CD8-positive, alpha-beta memory T cell (primary cell): ENCODE results near the gene WNT5A. TPM values are rescaled to one million over a fixed set of nuclear protein-coding genes. Genes with fewer than 3 reads are reported as not detected.

ENCODE experiments used
- CTCF ChIA-PET: fragments of 350-600 bp; sonication (Branson Sonifier 250); formaldehyde crosslinking; loops from one replicate; lab custom pipeline; 2021; ENCODE audit warnings: antibody characterized with exemption; lab: Charles Lee
- POLR2A ChIA-PET: fragments of 350-600 bp; sonication (Branson Sonifier 250); formaldehyde crosslinking; loops from one replicate; lab custom pipeline; 2021; ENCODE audit warnings: antibody characterized with exemption; lab: Charles Lee
- DNase-seq, 5 donors: peaks; one replicate each; pipeline versions ENCODE4 v3.0.0 to v3.0.0-alpha.2; 2020 to 2022; ENCODE audit warnings: mixed read lengths in 1 of 5
- H3K27ac ChIP-seq: one replicate; pipeline ENCODE4 v1.7.0; 2013; ENCODE audit warnings: low read depth, mild to moderate bottlenecking, low read length, moderate library complexity
- H3K27me3 ChIP-seq: 2 replicates; pipeline ENCODE4 v1.7.0; 2013; ENCODE audit warnings: low read length, mild to moderate bottlenecking; ENCODE audit not compliant: insufficient read depth, poor library complexity, severe bottlenecking
- H3K36me3 ChIP-seq: 2 replicates; pipeline ENCODE4 v1.7.0; 2013; ENCODE audit warnings: mild to moderate bottlenecking, low read length, moderate library complexity; ENCODE audit not compliant: insufficient read depth
- H3K4me1 ChIP-seq: 2 replicates; pipeline ENCODE4 v1.7.0; 2013; ENCODE audit warnings: mild to moderate bottlenecking, low read length, moderate library complexity; ENCODE audit not compliant: insufficient read depth
- H3K4me3 ChIP-seq: 2 replicates; pipeline ENCODE4 v1.7.0; 2013; ENCODE audit warnings: mild to moderate bottlenecking, low read length
- H3K9me3 ChIP-seq: 2 replicates; pipeline ENCODE4 v1.7.0; 2013; ENCODE audit warnings: mild to moderate bottlenecking, low read length
- H3K27ac Mint-ChIP-seq, 8 donors: one replicate each; pipeline ENCODE4 v1.8.0; 2020 to 2021; ENCODE audit warnings: mixed read lengths in 8 of 8, mild to moderate bottlenecking in 6 of 8, inconsistent platforms in 3 of 8, moderate library complexity in 3 of 8
- H3K27me3 Mint-ChIP-seq, 2 donors: one replicate each; pipeline ENCODE4 v1.8.0; 2020 to 2021; ENCODE audit warnings: mixed read lengths in 2 of 2, mild to moderate bottlenecking in 1 of 2, moderate library complexity in 1 of 2
- H3K36me3 Mint-ChIP-seq, 3 donors: one replicate each; pipeline ENCODE4 v1.8.0; 2020 to 2021; ENCODE audit warnings: mixed read lengths in 3 of 3, inconsistent platforms in 1 of 3, mild to moderate bottlenecking in 1 of 3
- H3K4me1 Mint-ChIP-seq, 3 donors: one replicate each; pipeline ENCODE4 v1.8.0; 2020 to 2021; ENCODE audit warnings: mixed read lengths in 3 of 3, inconsistent platforms in 1 of 3, mild to moderate bottlenecking in 1 of 3
- H3K4me3 Mint-ChIP-seq, 7 donors: one replicate each; pipeline ENCODE4 v1.8.0; 2020 to 2021; ENCODE audit warnings: mixed read lengths in 7 of 7, mild to moderate bottlenecking in 6 of 7, moderate library complexity in 4 of 7, inconsistent platforms in 2 of 7
- H3K9me3 Mint-ChIP-seq, 5 donors: one replicate each; pipeline ENCODE4 v1.8.0; 2020 to 2022; ENCODE audit warnings: mixed read lengths in 5 of 5, mild to moderate bottlenecking in 3 of 5, moderate library complexity in 2 of 5, inconsistent platforms in 1 of 5
- polyA plus RNA-seq: library from polyadenylated mRNA; unstranded; fragments of 300-500 nt; fragmentation: Illumina TruSeq; gene quantifications from one replicate; pipeline ENCODE4 v1.2.3, GENCODE V29; 2021
- total RNA-seq, 2 experiments: library from RNA; stranded (reverse); gene quantifications; one replicate each; pipeline ENCODE4 v1.2.3, GENCODE V29; 2021

The WNT5A gene
- total and polyA plus RNA-seq, 3 experiments from 2014 or later = not detected

DNA sequence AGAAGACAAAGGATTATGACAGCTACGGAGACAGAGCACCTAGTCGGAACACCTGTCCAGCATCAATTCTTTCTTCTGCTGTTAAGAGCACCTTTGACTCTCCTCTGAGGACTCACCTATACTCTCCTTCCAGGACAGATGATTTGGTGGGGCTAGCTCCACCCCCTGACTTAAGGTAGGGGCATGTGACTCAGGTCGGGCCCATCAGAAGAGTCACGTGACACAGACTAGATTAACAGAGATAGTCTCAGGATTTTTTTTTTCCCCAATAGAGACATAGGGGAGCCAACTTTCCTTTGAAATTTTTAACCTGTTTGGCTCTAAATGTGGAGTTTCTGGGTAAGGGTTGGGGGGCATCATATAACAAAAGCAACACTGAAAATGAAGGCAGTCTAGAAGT is 11.4 kb upstream of the WNT5A start:
- ChIA-PET CTCF (no interaction called here), POLR2A (no interaction called here)
- Mint-ChIP-seq H3K36me3 (no peaks in the 10 kb centered on the region), H3K27me3 (no peaks in the 10 kb centered on the region), H3K27ac (no peak overlapping the region), H3K9me3 (peaks cover 0 to 3% (median 0%) of the 10 kb centered on the region in 5 donors), H3K4me1 (no peaks in the 10 kb centered on the region), H3K4me3 (no peak overlapping the region)
- H3K27ac ChIP-seq = no peak overlapping the region
- H3K27me3 ChIP-seq = no peaks in the 10 kb centered on the region
- no peak overlapping the region for H3K4me3 ChIP-seq
- H3K36me3 ChIP-seq = no peaks in the 10 kb centered on the region
- H3K9me3 ChIP-seq = no peaks in the 10 kb centered on the region
- H3K4me1 ChIP-seq = no peaks in the 10 kb centered on the region
- DNase-seq = no peak

DNA sequence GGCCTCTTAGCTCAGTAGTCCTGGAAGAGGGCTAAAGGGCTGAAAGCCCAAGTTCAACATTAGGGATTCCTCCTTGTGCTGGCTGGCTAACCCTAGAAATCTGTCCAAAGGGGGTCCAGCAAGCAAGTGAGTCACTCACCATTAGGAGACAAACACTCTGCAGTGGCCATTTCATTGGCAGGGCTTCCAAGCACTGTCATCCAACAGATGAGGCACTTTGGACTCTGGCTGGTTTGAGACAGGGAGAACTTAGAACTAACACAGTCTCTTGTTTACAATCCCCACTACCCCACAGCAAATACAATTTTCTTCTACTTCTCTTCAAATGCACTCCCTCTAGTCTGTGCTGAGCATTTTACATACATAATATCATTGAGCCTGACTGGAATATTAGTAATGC is 10.1 kb upstream of the WNT5A start:
- no peak overlapping the region for H3K27ac ChIP-seq
- H3K27ac Mint-ChIP-seq = no peak overlapping the region
- peaks cover 0 to 6% (median 0%) of the 10 kb centered on the region in 5 donors for H3K9me3 Mint-ChIP-seq
- H3K4me3 ChIP-seq = no peak overlapping the region
- H3K36me3 Mint-ChIP-seq = peaks cover 0 to 1% (median 0%) of the 10 kb centered on the region in 3 donors
- POLR2A ChIA-PET = no interaction called here
- no peak overlapping the region for H3K4me3 Mint-ChIP-seq
- no peaks in the 10 kb centered on the region for H3K27me3 Mint-ChIP-seq
- CTCF ChIA-PET = no interaction called here
- DNase-seq = no peak
- no peaks in the 10 kb centered on the region for H3K9me3 ChIP-seq
- H3K4me1 Mint-ChIP-seq = no peaks in the 10 kb centered on the region
- H3K36me3 ChIP-seq = no peaks in the 10 kb centered on the region
- H3K4me1 ChIP-seq = no peaks in the 10 kb centered on the region
- no peaks in the 10 kb centered on the region for H3K27me3 ChIP-seq

- H3K9me3 Mint-ChIP-seq = peaks cover 0 to 6% (median 2%) of the 10 kb centered on the region in 5 donors
- no peak overlapping the region for H3K4me3 ChIP-seq
- no peak for DNase-seq
- ChIA-PET POLR2A (no interaction called here), CTCF (no interaction called here)
- no peaks in the 10 kb centered on the region for H3K9me3 ChIP-seq
- H3K4me1 Mint-ChIP-seq = no peaks in the 10 kb centered on the region
- H3K27me3 Mint-ChIP-seq = peaks cover 6 to 13% of the 10 kb centered on the region in 2 donors
- H3K36me3 Mint-ChIP-seq = peaks cover 0 to 1% (median 0%) of the 10 kb centered on the region in 3 donors
- no peak overlapping the region for H3K27ac ChIP-seq
- H3K27ac Mint-ChIP-seq = no peak overlapping the region
- no peak overlapping the region for H3K4me3 Mint-ChIP-seq
- H3K36me3 ChIP-seq = no peaks in the 10 kb centered on the region
- H3K4me1 ChIP-seq = no peaks in the 10 kb centered on the region
- H3K27me3 ChIP-seq = no peaks in the 10 kb centered on the region
These were observed 7.9 kb upstream of the WNT5A start for GRCh38 chr3:55494976-55495375.

DNA sequence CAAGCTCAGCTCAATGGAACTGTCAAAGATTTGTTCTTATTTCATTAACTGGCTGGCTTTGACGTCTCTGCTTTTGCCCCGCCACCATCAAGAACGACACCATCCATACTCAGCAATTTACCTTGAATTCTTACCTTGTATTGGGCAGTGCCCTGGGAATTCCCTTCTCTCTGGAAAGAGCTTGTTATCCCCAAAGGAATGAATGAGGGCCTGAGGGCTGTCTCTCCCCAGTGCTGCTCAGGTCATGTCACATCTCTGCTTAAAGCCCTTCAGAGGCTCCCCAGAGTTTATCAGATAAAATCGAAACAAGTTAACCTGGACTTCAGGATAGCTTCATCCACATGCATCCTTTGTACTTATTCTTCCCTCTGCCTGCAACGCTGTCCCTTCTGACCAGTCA is 5.9 kb upstream of the WNT5A start:
- Mint-ChIP-seq H3K27ac (no peak overlapping the region), H3K36me3 (peaks cover 0 to 1% (median 0%) of the 10 kb centered on the region in 3 donors), H3K27me3 (peaks cover 20 to 28% of the 10 kb centered on the region in 2 donors), H3K4me1 (peaks cover 0 to 7% (median 0%) of the 10 kb centered on the region in 3 donors), H3K4me3 (no peak overlapping the region), H3K9me3 (peaks cover 0 to 6% (median 3%) of the 10 kb centered on the region in 5 donors)
- H3K27me3 ChIP-seq = no peaks in the 10 kb centered on the region
- ChIA-PET CTCF (no interaction called here), POLR2A (no interaction called here)
- no peaks in the 10 kb centered on the region for H3K9me3 ChIP-seq
- H3K27ac ChIP-seq = no peak overlapping the region
- no peak for DNase-seq
- no peaks in the 10 kb centered on the region for H3K36me3 ChIP-seq
- H3K4me3 ChIP-seq = no peak overlapping the region
- H3K4me1 ChIP-seq = no peaks in the 10 kb centered on the region

DNA sequence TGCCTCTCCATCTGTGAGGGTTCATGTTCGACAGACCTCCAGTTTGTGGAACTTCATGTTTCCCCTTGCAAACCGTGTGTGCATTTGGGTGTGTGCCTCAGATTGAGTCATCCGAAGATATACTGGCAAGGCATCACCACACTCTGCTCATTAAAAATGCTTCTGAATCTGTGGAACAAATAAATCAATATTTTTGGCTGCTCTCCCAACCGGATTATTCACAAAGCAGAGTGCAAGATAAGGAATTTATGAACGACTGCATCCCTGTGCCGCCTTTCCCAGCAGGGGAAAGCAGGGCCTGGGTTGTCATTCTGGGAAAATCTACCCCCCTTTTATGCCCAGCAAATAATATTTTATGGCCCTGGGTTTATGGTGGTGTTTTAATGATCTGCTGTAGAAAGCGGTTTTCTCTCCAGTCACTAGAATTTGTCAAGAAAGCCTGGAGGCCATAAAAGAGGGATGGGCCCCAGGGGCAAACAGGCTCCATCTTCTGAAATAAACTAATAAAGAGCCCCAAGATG is 4.2 kb upstream of the WNT5A start:
- ChIA-PET CTCF (no interaction called here), POLR2A (no interaction called here)
- Histone ChIP-seq H3K4me1 (no peaks in the 10 kb centered on the region), H3K27me3 (no peaks in the 10 kb centered on the region), H3K36me3 (no peaks in the 10 kb centered on the region), H3K4me3 (no peak overlapping the region), H3K9me3 (no peaks in the 10 kb centered on the region), H3K27ac (no peak overlapping the region)
- peaks cover 0 to 6% (median 4%) of the 10 kb centered on the region in 5 donors for H3K9me3 Mint-ChIP-seq
- peaks cover 26 to 41% of the 10 kb centered on the region in 2 donors for H3K27me3 Mint-ChIP-seq
- no peak for DNase-seq
- H3K4me3 Mint-ChIP-seq = no peak overlapping the region
- H3K36me3 Mint-ChIP-seq = peaks cover 0 to 1% (median 0%) of the 10 kb centered on the region in 3 donors
- no peak overlapping the region for H3K27ac Mint-ChIP-seq
- H3K4me1 Mint-ChIP-seq = peaks cover 3 to 16% (median 4%) of the 10 kb centered on the region in 3 donors

DNA sequence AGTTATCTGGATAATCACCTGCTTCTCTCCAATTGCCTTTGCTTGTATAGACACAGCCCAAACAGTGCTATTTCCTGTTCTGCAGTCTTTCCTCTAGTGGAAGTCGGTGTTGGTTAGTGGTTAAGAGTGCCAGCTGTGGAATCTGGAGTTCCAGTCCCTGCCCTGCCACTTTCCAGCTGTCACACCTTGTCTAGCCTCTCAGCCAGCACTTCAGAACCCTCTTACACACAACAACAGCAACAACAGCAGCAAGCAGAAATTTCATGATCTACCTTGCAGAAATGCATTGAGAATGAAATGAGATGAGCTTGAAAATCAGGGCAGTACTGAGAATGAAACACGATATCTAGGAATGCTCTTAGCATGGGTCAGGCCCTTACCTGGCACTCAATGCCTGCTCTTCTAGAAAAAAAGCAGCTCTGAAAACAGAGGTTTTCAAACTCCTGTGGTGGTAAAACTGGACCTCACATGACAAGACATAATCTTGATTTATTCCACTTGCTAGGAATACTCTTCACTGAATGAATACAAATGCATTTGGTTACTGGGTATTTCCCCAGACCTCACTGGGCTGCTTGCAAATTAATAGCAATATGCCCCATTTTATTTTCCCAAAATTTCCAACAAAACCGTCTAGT is 3.3 kb upstream of the WNT5A start:
- ChIA-PET POLR2A (no interaction called here), CTCF (no interaction called here)
- no peaks in the 10 kb centered on the region for H3K4me1 ChIP-seq
- Mint-ChIP-seq H3K4me1 (peaks cover 4 to 22% (median 10%) of the 10 kb centered on the region in 3 donors), H3K27ac (no peak overlapping the region), H3K36me3 (peaks cover 0 to 3% (median 1%) of the 10 kb centered on the region in 3 donors), H3K9me3 (peaks cover 0 to 6% (median 6%) of the 10 kb centered on the region in 5 donors), H3K4me3 (peak overlapping the region in 1 of 7 donors; percentile 38), H3K27me3 (peaks cover 32 to 49% of the 10 kb centered on the region in 2 donors)
- H3K9me3 ChIP-seq = no peaks in the 10 kb centered on the region
- H3K27ac ChIP-seq = no peak overlapping the region
- DNase-seq = no peak
- H3K4me3 ChIP-seq = no peak overlapping the region
- H3K27me3 ChIP-seq = no peaks in the 10 kb centered on the region
- H3K36me3 ChIP-seq = no peaks in the 10 kb centered on the region

DNA sequence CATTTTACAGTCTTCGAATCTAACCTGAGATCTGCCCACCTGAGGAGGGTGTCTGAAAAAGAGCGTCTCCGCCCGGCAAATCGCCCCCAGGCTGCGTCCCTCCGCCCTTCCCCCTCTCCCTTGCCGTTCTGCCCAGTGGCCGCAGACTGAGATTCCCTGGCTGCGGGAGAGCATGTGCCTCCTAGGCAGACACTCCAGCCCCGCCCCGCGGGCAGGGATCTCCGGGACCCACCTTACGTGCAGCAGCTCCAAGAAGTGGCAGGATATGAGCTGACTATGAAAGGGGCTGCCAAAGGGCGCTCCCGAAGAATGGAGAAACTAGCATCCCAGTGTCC is 2.7 kb upstream of the WNT5A start:
- Mint-ChIP-seq H3K27ac (no peak overlapping the region), H3K27me3 (peaks cover 34 to 53% of the 10 kb centered on the region in 2 donors), H3K4me1 (peaks cover 4 to 22% (median 11%) of the 10 kb centered on the region in 3 donors), H3K9me3 (peaks cover 0 to 8% (median 6%) of the 10 kb centered on the region in 5 donors), H3K4me3 (no peak overlapping the region), H3K36me3 (peaks cover 0 to 5% (median 1%) of the 10 kb centered on the region in 3 donors)
- ChIA-PET POLR2A (no interaction called here), CTCF (no interaction called here)
- Histone ChIP-seq H3K27me3 (no peaks in the 10 kb centered on the region), H3K36me3 (no peaks in the 10 kb centered on the region), H3K27ac (no peak overlapping the region), H3K4me3 (no peak overlapping the region), H3K9me3 (no peaks in the 10 kb centered on the region), H3K4me1 (no peaks in the 10 kb centered on the region)
- DNase-seq = no peak

DNA sequence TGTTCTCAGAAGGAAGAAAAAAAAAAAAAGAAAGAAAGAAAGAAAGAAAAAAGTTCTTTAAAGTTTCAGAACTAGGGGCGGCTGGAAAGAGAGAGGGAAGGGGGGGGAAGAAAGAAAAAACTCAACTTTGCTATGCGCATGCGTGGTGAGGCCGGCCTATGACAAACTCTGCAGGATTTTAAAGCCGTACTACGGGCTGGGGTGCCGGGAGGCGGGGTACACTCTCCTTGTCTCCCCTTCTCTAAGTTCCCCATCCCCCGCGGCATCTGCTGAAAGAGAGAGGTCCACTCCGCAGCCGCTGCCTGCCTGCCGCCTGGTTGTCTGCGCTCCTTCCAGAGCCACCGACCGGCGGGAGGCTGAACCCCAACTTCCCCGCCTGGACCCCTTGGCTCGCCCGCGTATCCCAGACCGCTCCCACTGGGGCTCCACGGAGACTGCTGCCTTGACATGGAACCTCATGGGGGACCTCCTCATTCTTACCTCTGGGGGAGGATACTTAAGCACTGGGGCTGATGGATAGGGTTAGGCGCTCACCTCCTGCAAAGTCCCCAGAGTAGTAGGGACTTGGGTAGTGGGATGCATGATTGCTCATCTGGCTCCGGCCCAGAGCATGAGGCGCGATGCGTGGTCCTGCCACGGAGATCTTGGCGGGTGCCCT is 1.4 kb upstream of the WNT5A start:
- no peaks in the 10 kb centered on the region for H3K36me3 ChIP-seq
- H3K27ac ChIP-seq = no peak overlapping the region
- H3K27me3 ChIP-seq = no peaks in the 10 kb centered on the region
- Mint-ChIP-seq H3K36me3 (peaks cover 0 to 5% (median 1%) of the 10 kb centered on the region in 3 donors), H3K9me3 (peaks cover 0 to 11% (median 7%) of the 10 kb centered on the region in 5 donors), H3K4me3 (peak overlapping the region in 2 of 7 donors; percentile 15 to 47), H3K4me1 (peaks cover 4 to 22% (median 11%) of the 10 kb centered on the region in 3 donors), H3K27me3 (peaks cover 43 to 63% of the 10 kb centered on the region in 2 donors), H3K27ac (no peak overlapping the region)
- H3K4me3 ChIP-seq = no peak overlapping the region
- CTCF ChIA-PET = no interaction called here
- DNase-seq = no peak
- no peaks in the 10 kb centered on the region for H3K9me3 ChIP-seq
- H3K4me1 ChIP-seq = no peaks in the 10 kb centered on the region
- POLR2A ChIA-PET = no interaction called here
